ENCODE data around the gene TUBE1.

Gene TUBE1

GRCh38 chr6:112033791-112034615 is 53.3 kb downstream of the TUBE1 start:
- DNase-seq = no peak

- no peak for DNase-seq
Measured at GRCh38 chr6:112032728-112033127, 54.6 kb downstream of the TUBE1 start.

GRCh38 chr6:112031960-112032359 is 55.3 kb downstream of the TUBE1 start:
- DNase-seq = no peak

- DNase-seq = no peak
Measured at GRCh38 chr6:112030961-112031660, 56.2 kb downstream of the TUBE1 start.

GRCh38 chr6:112030206-112030960 is 56.9 kb downstream of the TUBE1 start:
- DNase-seq = no peak

GRCh38 chr6:112029045-112029822 is 58.0 kb downstream of the TUBE1 start:
- peak; percentile 68 for DNase-seq

GRCh38 chr6:112027942-112028674 is 59.2 kb downstream of the TUBE1 start:
- DNase-seq = no peak

- DNase-seq = no peak
Measured at GRCh38 chr6:112026933-112027332, 60.3 kb downstream of the TUBE1 start.

GRCh38 chr6:112024464-112024863 is 62.8 kb downstream of the TUBE1 start:
- DNase-seq = no peak

- DNase-seq = no peak
Measured at GRCh38 chr6:112022749-112023148, 64.5 kb downstream of the TUBE1 start.

- DNase-seq = no peak
Measured at GRCh38 chr6:112021691-112022310, 65.5 kb downstream of the TUBE1 start.
